Left ventricle myocardium superior (tissue), 1 donor: ENCODE measurements around the gene AURKB. TPM values are rescaled to one million over a fixed set of nuclear protein-coding genes. Genes with fewer than 3 reads are reported as not detected.

Experiments used
- ATAC-seq: fragments of 200-7000 bp; cut with Tn5 transposase; one replicate; pipeline ENCODE4 v1.9.1; 2020; ENCODE audit warnings: mild to moderate bottlenecking, moderate library complexity
- DNase-seq: peaks from one replicate; pipeline ENCODE4 v3.0.0-alpha.2; 2020
- intact Hi-C: fragments of 100-400 bp; cut with micrococcal nuclease; formaldehyde crosslinking; loops from one replicate; pipeline ENCODE4 v1.11.0; 2022
- total RNA-seq: library from RNA; stranded (reverse); fragmentation: NEBNext Ultra II Directional; extraction: Animal tissue kit (Norgen Biotek cat#: 25700); gene quantifications from one replicate; pipeline ENCODE4 v1.2.1, GENCODE V29; 2021
- donor health status: DM: no; HTN: yes; CAD: no; lungs with severe emphysema.

AURKB gene
- total RNA-seq, 1 donor from 2014 or later: 0.47 TPM

- no peak for ATAC-seq
- intact Hi-C loops: no loop called here
- no peak for DNase-seq
Observed at GRCh38 chr17:8164815-8165131, 45.6 kb downstream of the AURKB start.

GRCh38 chr17:8163978-8164814 lies 46.2 kb downstream of the AURKB start:
- intact Hi-C loops: no loop called here
- peak; percentile 85 for ATAC-seq
- DNase-seq: peak; percentile 87

- no peak for DNase-seq
- intact Hi-C loops: no loop called here
- ATAC-seq: peak; percentile 8
Observed at GRCh38 chr17:8162997-8163977, 47.1 kb downstream of the AURKB start.

- peak; percentile 93 for DNase-seq
- peak; percentile 59 for ATAC-seq
- intact Hi-C loops: no loop called here
Observed at GRCh38 chr17:8162233-8162996, 48.0 kb downstream of the AURKB start, which contains the start of gene VAMP2. VAMP2 (minus strand) TSS chr17:8162948; CDS start chr17:8162879, 69 bp downstream.

DNA sequence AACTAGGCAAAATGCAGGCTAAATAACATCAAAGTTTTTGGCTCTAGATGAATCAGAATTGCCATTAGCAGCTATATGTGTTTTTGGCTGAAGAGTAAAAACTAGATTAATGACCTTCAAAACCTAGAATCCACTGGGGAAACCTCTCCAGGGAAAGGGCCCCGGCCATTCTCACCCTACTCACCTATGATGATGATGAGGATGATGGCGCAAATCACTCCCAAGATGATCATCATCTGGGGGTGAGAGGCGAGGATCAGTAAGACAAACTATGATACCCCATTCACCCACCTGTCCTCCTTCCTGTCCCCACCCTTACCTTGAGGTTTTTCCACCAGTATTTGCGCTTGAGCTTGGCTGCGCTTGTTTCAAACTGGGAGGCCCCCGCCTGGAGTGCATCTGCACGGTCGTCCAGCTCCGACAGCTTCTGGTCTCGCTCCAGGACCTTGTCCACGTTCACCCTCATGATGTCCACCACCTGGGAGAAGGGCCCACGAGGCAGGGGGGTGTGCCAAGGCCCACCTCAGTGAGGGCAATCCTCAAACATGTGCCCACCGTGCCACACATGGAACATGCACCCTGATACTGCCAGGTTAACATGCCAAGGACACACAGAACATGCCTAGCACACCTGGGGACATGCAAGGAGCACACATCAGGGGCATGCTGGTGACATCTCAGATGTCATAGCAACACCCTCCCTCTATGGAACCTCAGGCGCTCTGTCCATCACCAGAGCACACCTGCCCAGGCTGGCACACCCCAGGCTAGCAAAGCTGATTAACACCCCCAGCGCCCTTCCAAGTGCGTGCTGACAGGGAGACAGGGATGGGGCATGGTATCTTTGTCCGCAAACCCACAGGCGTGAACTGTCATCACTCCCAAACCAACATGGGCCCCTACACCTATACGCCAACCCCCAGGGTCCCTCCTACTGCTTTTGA lies 48.8 kb downstream of the AURKB start:
- DNase-seq: no peak

DNA sequence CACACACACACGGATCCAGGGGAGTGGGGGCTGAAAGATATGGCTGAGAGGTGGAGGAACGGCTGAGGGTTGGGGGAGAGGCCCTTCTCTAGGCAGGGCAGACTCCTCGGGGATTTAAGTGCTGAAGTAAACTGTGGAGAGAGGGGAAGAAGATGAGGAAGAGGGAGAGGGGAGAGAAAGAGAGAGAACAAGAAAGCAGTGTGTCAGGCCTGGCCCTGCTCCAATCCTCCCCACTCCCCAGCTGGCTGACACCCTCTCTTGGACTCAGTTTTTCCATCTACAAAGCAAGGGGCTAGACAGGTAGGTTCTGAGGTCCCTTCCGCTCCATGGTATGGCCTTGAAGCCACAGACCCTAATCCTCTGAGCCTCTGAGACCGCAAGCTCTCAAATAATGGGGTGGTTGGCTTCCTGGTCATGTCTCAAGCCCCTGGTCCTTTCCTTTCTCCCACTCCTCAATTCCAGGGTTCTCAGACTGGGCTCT lies 49.6 kb downstream of the AURKB start:
- ATAC-seq (no peak), DNase-seq (peak; percentile 27)
- intact Hi-C loops: no loop called here

More for the DNA sequence above, 48.8 kb downstream of the AURKB start:
- intact Hi-C loops: no loop called here
- no peak for ATAC-seq

DNA sequence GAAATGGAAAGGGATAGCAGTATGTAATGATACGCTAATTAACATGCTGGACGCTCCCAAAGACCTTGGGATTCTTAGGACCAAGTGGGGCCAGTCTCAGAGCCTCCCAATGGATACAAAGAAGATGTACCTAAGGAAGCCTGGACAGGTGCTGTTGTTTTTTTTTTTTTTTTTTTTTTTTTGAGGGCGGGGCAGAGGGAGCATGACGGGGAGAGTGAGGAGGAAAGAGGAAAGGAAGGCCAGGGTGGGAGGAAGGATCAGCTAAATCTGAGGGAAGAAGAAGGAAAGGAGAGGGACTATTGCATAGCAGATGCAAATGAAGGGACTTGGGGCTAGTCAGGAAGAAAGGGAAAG lies 50.2 kb downstream of the AURKB start:
- no peak for DNase-seq
- intact Hi-C loops: no loop called here

GRCh38 chr17:8159459-8160223 lies 50.7 kb downstream of the AURKB start:
- intact Hi-C loops: no loop called here
- no peak for ATAC-seq
- DNase-seq: peak; percentile 13

More for the DNA sequence above, 50.2 kb downstream of the AURKB start:
- ATAC-seq: no peak

DNA sequence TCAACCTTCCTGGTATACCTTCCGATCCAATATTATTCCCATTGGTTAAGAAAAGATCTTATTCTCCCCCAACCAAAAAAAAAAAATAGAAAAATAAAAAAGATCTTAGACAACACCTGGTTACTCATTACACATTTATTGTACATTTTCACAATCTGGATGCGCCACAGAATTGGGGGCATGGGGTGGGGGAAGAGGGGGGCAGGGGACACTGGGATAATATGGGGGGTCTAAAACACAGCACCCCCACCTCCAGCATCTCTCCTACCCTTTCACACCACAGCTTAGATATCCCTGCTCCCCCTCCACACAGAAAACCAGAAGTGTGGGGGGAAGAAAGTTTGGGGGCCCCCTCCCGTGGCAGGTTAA lies 51.4 kb downstream of the AURKB start:
- DNase-seq (no peak), ATAC-seq (no peak)
- intact Hi-C loops: no loop called here

GRCh38 chr17:8158267-8159031 lies 51.9 kb downstream of the AURKB start:
- intact Hi-C loops: no loop called here
- ATAC-seq (peak; percentile 5), DNase-seq (peak; percentile 94)

- ATAC-seq (peak; percentile 62), DNase-seq (peak; percentile 100)
- intact Hi-C loops: no loop called here
Observed at GRCh38 chr17:8156246-8156992, 54.0 kb downstream of the AURKB start.

DNA sequence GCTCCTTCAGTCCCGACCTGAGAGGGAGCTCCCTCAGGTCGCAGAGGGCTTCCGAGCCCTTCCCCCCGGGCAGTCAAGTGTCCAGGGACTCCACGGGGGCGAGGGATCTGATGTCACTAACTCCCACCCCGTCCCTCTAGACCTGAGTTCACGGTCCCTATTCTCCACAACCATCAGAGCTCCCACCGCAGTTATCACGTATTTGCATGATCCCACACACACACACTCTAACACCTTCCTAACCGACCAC lies 54.5 kb downstream of the AURKB start:
- intact Hi-C loops: no loop called here
- ATAC-seq (no peak), DNase-seq (peak; percentile 54)

- DNase-seq: no peak
- intact Hi-C loops: no loop called here
- ATAC-seq: no peak
Observed at GRCh38 chr17:8155231-8155995, 55.0 kb downstream of the AURKB start.
